ENCODE results near the gene CHEK2. TPM values are rescaled to one million over a fixed set of nuclear protein-coding genes. Genes with fewer than 3 reads are reported as not detected.
"Not testable (repeated sequence)": the region's sequence is repeated elsewhere in the genome, so short reads cannot be mapped to it uniquely, and the experiment has no call there.

Gene CHEK2
- total RNA-seq, 2 experiments from 2014 or later, result 15.4 to 17.3 TPM

GRCh38 chr22:28766628-28767027, 25.0 kb upstream of the CHEK2 start:
- no peak for ATAC-seq
- H3K4me3 Mint-ChIP-seq, result no peak overlapping the region
- TF ChIP-seq, protein P1, sequence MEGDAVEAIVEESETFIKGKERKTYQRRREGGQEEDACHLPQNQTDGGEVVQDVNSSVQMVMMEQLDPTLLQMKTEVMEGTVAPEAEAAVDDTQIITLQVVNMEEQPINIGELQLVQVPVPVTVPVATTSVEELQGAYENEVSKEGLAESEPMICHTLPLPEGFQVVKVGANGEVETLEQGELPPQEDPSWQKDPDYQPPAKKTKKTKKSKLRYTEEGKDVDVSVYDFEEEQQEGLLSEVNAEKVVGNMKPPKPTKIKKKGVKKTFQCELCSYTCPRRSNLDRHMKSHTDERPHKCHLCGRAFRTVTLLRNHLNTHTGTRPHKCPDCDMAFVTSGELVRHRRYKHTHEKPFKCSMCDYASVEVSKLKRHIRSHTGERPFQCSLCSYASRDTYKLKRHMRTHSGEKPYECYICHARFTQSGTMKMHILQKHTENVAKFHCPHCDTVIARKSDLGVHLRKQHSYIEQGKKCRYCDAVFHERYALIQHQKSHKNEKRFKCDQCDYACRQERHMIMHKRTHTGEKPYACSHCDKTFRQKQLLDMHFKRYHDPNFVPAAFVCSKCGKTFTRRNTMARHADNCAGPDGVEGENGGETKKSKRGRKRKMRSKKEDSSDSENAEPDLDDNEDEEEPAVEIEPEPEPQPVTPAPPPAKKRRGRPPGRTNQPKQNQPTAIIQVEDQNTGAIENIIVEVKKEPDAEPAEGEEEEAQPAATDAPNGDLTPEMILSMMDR (IDR thresholded peaks at IDR 0.05), result no peak
- no peak overlapping the region for H3K27ac Mint-ChIP-seq
- no peaks in the 10 kb centered on the region for H3K36me3 Mint-ChIP-seq (ENCODE audit: low read depth)
- no peaks in the 10 kb centered on the region for H3K9me3 Mint-ChIP-seq
- ChIA-PET POLR2A (interaction anchor here (0.6 kb wide), 1 partner anchor 10 kb away, joined by 6 read pairs; no protein-coding TSS in a partner anchor), CTCF (no interaction called here)
- no peaks in the 10 kb centered on the region for H3K27me3 Mint-ChIP-seq
- no peak for DNase-seq
- intact Hi-C loops (cut with micrococcal nuclease), result no loop called here
- H3K4me1 Mint-ChIP-seq (ENCODE audit: low read depth), result no peaks in the 10 kb centered on the region

DNA sequence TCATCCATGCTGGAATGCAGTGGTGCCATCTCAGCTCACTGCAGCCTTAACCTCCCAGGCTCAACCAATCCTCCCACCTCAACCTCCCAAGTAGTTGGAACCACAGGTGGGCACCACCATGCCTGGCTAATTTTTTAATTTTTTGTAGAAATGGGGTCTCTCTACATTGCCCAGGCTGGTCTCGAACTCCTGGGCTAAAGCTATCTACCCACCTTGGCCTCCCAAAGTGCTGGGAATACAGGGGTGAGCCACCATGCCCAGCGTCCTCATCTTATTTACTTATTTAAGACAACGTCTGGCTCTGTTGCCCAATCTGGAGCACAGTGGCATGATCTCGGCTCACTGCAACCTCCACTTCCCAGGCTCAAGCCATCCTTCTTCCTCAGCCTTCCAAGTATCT, 20.4 kb upstream of the CHEK2 start:
- H3K36me3 Mint-ChIP-seq (ENCODE audit: low read depth); CTCF ChIA-PET; H3K27me3 Mint-ChIP-seq; H3K4me1 Mint-ChIP-seq (ENCODE audit: low read depth); DNase-seq; intact Hi-C loops (cut with micrococcal nuclease); ATAC-seq; H3K4me3 Mint-ChIP-seq; POLR2A ChIA-PET; H3K27ac Mint-ChIP-seq; H3K9me3 Mint-ChIP-seq: not testable (repeated sequence)

GRCh38 chr22:28761449-28761755, 19.8 kb upstream of the CHEK2 start:
- H3K36me3 Mint-ChIP-seq (ENCODE audit: low read depth), result peaks cover 3% of the 10 kb centered on the region
- TF ChIP-seq, protein P1 (IDR thresholded peaks at IDR 0.05), result no peak
- ChIA-PET CTCF (no interaction called here), POLR2A (no interaction called here)
- no peak overlapping the region for H3K4me3 Mint-ChIP-seq
- H3K27me3 Mint-ChIP-seq, result no peaks in the 10 kb centered on the region
- no peaks in the 10 kb centered on the region for H3K9me3 Mint-ChIP-seq
- DNase-seq, result no peak
- intact Hi-C loops (cut with micrococcal nuclease), result no loop called here
- no peak overlapping the region for H3K27ac Mint-ChIP-seq
- no peak for ATAC-seq
- no peaks in the 10 kb centered on the region for H3K4me1 Mint-ChIP-seq (ENCODE audit: low read depth)

DNA sequence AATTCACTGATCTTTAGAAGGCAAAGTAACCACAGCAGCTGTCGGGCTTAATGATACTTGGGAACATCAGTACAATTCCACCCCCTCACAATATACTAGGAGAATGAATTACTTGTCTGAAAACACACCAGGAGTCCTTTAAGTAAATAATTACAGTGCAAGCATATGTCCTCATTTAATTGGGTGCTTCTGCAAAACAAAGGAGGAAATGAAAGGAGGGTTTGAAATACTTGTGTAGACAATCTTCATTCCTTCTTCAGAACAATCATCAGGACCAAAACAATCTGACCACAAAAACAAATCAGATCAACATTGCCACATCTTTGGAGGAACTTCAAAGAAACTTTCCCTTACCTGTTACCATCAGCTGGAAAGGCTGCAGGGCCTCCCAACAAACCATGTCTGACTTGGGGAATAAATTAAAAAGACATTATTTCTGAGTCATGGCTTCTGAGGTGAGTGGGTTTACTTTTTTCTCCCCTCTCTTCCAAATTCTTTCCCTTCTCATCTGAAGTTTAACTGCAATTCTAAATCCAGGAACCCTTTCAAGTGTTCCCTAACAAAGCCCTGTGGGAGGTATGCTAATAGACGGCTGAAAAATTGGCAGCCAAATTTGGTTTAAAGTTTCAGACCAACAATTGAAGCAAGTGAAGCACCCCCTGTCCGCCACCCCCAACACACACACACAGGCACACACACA, 18.4 kb upstream of the CHEK2 start:
- Mint-ChIP-seq H3K4me3 (no peak overlapping the region), H3K9me3 (no peaks in the 10 kb centered on the region), H3K27me3 (no peaks in the 10 kb centered on the region), H3K4me1 (ENCODE audit: low read depth) (no peaks in the 10 kb centered on the region), H3K36me3 (ENCODE audit: low read depth) (peaks cover 6% of the 10 kb centered on the region), H3K27ac (no peak overlapping the region)
- POLR2A ChIA-PET, result no interaction called here
- TF ChIP-seq, protein P1 (IDR thresholded peaks at IDR 0.05), result no peak
- intact Hi-C loops (cut with micrococcal nuclease), result no loop called here
- no peak for ATAC-seq
- CTCF ChIA-PET, result interaction anchor here (1.1 kb wide), 1 partner anchor 13 kb away, joined by 4 read pairs; no protein-coding TSS in a partner anchor
- no peak for DNase-seq

GRCh38 chr22:28754512-28754911, 12.9 kb upstream of the CHEK2 start:
- intact Hi-C loops (cut with micrococcal nuclease); H3K27me3 Mint-ChIP-seq; ATAC-seq: not testable (repeated sequence)

DNA sequence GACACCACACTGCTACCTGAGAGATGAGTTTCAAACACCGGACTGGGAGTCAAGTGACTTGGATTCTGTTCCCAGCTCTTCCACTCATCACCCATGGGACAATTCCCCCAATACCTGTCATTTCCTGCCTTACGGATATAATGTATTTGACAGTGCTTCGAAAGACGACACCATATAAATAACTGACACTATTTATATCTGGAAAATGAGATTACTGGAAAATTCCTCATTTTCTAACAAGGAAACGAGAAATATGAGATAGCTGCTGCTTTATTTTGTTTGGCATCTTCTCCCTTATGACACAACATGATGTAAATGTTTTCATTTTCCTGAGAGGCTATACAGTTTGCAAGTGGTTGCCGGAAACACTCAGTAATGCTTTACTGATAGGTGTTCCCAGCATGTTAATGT, 8.9 kb upstream of the CHEK2 start:
- Mint-ChIP-seq H3K27ac (no peak overlapping the region), H3K27me3 (no peaks in the 10 kb centered on the region), H3K36me3 (ENCODE audit: low read depth) (peaks cover 32% of the 10 kb centered on the region), H3K9me3 (no peaks in the 10 kb centered on the region), H3K4me3 (no peak overlapping the region), H3K4me1 (ENCODE audit: low read depth) (peaks cover 6% of the 10 kb centered on the region)
- ChIA-PET CTCF (interaction anchor here (1.2 to 1.6 kb wide), 2 partner anchors 77 to 79 kb away, joined by 3 to 4 read pairs; no protein-coding TSS in a partner anchor), POLR2A (interaction anchor here (1.4 kb wide), 1 partner anchor 38 kb away, joined by 3 read pairs; no protein-coding TSS in a partner anchor)
- intact Hi-C loops (cut with micrococcal nuclease), result no loop called here
- TF ChIP-seq, protein P1 (IDR thresholded peaks at IDR 0.05), result no peak
- no peak for ATAC-seq
- DNase-seq, result no peak

More at GRCh38 chr22:28754512-28754911, 12.9 kb upstream of the CHEK2 start:
- DNase-seq; H3K4me3 Mint-ChIP-seq; CTCF ChIA-PET; POLR2A ChIA-PET; H3K27ac Mint-ChIP-seq; H3K9me3 Mint-ChIP-seq; H3K4me1 Mint-ChIP-seq (ENCODE audit: low read depth): not testable (repeated sequence)
- peaks cover 19% of the 10 kb centered on the region for H3K36me3 Mint-ChIP-seq (ENCODE audit: low read depth)
